HG03159 (cell line): ENCODE results near the gene TMEM14B.
A peak's percentile ranks its signal among the peaks of the same experiment; 100 is the strongest.
"Not testable (repeated sequence)": the region's sequence is repeated elsewhere in the genome, so short reads cannot be mapped to it uniquely, and the experiment has no call there.

Experiments used
- ATAC-seq: cut with Tn5 transposase; IDR thresholded peaks from one replicate; pipeline ENCODE4 v1.9.1; 2021; ENCODE audit warnings: mild to moderate bottlenecking, moderate library complexity; ENCODE audit not compliant: unreplicated experiment

Gene TMEM14B

DNA sequence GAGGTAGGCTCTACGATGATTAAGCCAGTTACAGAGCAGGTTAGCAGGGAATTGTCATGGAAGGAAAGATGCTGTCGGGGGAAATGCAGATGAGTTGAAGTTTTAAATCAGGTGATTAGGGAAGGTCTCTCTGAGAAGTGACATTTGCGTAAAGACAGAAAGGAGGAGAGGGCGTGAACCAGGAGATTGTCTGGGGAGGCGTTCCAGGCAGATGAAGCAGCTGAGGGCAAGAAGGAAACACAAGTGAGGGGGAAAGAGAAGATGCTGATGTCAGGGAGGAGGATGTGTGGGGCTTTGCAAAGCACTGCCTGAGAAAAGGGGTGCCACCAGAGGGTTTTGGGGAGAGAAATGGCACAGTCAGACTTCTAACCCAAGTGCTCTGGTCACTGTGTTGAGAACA lies 2.5 kb upstream of the TMEM14B start:
- no peak for ATAC-seq

DNA sequence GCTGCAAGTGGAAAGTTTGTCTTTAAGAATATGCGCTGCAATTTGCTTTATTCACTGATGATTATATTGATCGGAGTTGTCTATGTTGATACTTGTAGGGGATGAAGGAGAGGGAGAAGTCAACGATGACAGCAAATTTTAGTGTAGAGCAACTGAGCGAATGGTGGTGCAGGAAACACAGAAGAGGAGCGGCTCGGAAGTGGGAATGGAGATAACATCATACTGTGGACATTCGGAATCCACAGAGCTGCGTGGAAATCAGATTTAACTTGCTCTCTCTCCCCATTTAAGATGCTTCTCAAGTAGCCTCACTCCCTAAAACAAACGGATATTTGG lies 722 bp upstream of the TMEM14B start:
- ATAC-seq = no peak

DNA sequence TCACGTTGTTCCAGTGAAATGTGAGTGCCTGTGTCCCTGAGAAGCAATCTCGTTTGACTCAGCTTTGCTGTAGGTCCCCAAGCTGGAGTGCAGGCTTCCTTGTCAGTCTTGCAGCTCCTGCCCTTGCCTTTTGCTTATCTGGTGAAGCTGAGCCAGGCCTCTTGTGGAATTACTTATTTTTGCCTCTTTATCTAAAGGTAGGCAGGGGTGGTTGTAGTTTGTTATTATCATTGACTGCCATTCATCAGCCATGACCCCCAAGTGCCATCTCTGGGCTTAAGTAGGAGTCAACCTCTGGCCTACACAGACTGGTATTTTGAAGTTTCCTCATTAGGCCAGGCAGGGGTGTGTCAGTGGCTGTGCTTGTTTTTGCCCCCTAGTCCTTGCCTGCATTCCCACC lies 2.1 kb downstream of the TMEM14B start:
- ATAC-seq = no peak

DNA sequence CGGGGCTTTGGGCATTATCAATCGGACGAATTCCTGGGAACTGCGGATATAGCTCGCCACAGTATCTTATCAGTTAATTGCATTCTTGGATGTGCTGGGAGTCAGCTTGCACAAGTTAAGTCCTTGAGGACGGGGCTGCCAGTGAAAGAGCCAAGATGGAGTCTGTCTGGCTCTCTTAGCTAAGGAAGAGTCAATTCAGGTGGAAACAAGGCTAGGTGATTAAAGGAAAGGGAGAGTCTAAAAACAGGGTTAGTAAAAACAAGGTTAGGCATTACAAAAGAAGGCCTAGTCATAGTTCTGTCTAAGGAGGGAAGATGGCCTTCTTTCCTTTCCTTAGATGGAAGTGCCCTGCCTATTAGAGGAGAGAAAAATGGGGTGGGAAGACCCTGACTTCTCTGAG lies 3.0 kb downstream of the TMEM14B start:
- ATAC-seq = not testable (repeated sequence)

DNA sequence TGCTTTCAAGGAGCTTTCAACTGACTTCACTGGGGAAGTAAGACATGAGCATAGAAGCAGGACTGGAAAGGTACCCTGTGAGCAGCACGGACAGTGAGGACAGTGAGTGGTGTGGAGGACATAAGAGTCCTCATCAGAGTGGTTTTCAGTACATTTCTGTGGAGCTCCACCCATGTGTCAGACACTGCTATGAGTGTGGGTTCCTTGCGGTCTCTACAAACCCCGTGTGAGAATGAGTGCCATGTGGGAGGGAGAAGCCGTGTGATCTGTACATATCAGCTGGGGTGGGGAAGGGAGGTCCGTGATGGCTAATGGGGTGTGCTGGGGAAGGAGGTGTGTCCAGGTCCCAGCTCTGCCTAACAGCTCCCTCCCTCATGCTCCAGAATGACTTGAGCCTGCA lies 4.2 kb downstream of the TMEM14B start:
- not testable (repeated sequence) for ATAC-seq

DNA sequence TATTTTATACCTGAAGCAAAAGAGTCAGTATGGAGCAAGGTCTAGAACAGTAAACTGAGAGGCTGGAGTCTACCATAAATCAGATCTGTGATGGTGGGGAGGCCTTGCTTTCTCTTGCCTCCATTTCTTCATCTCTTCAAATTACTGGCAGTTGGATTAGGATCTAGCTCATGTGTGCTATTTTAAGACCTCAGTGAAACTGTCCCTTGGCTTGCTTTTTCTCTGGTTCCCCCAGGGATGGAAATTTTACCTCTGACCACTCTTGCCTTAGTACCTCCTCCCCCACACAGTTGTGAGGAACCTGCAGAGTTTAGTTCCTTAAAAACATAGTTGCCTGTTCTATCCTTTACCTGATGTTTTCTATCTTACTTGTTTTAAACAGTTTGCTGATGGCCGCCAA lies 8.5 kb downstream of the TMEM14B start:
- no peak for ATAC-seq

DNA sequence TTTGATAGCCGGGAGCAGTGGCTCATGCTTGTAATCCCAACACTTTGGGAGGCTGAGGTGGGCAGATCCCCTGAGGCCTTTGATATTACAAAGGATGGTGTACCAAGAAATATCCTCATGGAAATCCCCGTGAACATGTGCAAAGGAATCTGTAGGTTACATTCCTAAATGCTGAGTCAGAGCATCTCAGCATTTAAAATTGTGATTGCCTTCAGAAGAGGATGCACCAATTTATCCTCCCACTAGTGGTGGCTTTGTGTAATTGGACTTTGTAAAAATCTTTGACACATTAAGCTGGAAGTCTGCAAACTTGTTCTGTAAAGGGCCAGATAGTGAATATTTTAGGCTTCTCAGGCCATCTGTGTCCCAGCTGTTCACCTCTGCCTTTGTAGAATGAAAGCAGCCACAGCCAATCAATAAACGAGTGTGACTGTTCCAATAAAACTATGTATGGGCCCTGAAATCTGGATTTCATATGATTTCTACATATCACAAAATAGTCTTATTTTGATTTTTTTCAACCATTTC lies 11.8 kb downstream of the TMEM14B start:
- ATAC-seq = peak; percentile 68

DNA sequence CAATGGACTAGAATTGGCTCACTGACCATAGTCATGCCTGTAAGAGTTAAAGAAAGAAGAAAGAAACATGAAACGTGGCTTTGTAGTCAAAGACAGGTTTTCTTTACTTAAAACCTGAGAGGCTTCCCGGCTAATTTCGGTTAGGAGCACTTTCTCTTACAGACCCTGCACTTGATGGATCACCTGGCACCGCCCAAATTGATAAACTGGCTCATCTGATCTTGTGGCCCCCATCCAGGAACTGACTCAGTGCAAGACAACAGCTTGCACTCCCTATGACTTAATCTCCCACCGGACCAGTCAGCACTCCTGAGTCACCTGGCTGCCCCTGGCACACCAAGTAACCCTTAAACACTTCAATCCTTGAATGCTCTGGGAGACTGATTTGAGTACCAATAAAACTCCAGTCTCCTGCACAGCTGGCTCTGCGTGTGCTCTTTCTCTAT lies 12.3 kb downstream of the TMEM14B start:
- ATAC-seq = no peak

DNA sequence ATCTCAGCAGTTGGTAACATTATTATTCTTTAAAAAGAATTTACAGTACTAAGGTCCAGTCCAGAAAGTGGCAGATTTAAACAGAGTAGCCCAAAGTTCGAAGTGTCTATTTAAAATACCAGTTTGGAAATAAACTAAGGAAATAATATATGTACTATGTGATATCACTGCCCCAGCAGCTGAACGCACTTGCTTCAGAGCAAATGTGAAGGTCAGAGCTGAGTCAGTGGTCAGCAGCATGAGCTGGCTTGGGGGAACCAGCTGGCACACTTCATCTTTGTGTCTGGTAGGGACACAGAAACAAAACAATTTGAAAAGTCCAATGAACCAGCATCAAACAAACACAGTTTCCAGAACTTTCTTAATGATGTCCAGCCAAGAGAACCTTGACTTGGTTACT lies 15.4 kb downstream of the TMEM14B start:
- no peak for ATAC-seq

DNA sequence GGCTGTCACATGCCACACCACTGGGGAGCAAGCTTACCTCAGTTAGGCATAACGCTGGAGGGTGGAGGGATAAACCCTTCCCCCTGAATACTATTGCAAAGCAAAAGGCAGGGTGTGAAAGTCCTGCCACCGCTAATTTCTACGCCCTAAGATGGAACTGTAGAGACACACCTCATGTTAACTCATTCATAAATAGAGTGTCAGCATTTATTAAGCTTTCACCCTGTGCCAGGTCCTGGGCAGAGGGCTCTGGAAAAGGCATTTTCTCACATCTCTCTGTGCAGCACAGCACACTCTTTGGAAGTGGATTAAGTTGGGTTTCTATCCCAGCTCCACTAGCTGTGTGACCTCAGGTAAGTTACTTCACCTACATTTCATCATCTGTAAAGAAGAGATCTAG lies 21.8 kb downstream of the TMEM14B start:
- no peak for ATAC-seq

DNA sequence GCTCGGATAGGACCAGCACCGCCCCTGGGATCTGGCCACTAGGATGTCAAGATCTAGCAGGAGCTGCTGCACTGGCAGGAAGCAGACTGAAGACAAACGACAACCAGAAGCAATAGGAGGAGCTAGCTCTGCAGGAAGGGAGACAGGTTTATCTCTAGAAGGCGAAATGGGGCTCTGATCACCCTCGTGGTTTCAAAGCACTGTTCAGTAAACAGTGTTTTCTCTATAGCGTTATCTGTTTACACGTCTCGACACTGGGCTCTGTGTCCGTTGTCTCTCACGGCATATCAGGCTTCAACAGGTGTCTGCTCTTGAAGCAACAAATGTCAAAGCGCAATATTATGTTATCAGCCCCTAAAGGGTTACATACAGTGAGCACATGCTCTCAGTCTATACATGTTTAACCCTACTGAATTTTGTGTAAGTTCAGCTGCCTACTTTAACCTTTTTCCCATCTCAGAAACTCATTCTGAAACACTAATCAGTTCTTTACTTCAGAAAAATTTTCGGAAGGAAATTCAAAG lies 23.8 kb downstream of the TMEM14B start:
- ATAC-seq = no peak

DNA sequence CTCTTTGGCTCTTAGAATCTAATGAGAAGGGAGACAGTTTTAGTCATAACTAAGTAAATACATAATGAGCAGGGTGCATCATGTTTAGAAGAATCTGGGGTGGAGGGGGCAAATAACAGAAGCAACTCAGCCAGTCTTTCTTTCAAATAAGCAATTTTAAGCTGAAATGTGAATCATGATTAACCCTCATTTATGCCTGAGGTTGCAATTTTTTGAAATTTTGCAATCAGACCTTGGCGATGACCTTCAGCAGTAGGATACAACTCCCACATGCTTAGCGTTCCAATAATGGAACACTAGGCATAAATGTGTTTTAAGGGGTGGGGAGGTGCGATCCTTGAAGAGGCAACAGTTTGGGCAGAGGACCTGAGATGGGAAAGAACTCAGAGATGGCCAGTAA lies 30.6 kb downstream of the TMEM14B start:
- ATAC-seq = no peak

DNA sequence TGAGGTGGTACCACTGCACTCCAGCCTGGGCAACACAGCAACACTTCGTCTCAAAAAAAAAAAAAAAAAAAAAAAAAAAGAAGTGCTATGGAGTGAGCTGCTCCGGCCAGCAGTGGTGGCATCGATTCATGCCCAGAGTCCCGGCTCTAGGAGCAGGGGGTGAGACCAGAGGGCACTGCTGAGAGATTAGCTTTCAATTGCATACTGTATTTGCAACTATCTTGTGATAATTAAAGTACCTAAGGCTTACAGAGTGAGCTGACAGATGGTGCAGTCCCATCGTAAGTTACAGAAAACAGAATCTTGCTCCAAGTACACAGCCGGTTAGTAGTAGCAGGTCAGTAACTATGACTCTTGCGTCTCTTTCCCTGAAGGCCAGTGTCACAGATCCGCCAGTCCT lies 31.5 kb downstream of the TMEM14B start:
- ATAC-seq = no peak

DNA sequence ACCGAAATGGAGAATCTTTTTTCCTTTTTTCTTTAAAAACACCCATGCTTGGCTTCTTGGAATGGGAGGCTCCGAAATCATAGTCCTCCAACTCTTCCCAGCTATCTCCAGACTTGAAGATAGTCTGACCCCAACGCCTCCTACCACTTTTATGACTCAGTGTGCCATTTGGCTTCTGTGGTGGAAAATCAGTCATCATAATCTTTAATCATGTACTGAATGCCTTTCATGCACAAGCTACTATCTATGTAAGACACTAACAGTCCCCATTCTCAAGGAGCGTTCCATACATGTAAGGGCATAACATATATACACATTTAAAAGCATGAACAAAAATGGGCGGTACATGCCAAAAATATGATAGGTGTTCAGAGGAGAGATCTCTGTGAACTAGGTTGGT lies 44.1 kb downstream of the TMEM14B start:
- no peak for ATAC-seq

DNA sequence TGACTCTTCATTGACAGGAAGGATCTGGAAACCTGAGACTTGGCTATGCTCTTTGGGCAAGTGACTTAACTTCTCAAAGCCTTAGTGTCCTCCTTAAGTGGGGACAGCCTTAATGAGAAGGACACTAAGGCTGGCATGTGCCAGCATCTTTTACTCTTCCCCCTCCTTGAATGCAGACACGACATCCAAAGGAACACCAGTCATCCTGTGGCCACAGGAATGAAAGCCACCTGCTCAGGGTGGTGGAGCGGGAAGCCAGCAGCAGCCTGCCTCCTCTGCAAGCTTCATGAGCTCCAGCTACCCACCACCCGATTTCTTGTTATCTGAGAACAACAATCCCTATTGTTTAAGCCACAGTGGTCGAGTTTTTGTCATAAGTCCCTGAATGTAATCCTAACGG lies 44.5 kb downstream of the TMEM14B start:
- ATAC-seq = no peak

DNA sequence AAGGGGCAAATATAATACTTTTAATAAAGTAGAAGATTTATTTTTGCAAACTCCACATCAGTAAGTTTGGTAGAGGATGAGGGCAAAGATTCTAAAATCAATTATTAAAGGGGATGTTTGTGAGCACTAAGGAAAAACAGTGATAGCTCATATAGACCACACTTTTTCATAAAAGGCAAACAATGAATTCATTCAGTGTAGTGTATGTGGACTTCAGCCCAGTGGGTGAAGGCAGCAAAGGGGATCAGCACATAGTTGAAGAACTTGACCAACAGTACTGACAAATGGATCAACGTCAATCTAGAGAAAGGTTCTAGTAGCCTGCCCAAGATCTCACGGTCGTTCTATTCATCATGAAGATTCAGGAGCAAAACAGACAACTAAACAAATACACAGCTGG lies 45.4 kb downstream of the TMEM14B start:
- ATAC-seq = no peak

DNA sequence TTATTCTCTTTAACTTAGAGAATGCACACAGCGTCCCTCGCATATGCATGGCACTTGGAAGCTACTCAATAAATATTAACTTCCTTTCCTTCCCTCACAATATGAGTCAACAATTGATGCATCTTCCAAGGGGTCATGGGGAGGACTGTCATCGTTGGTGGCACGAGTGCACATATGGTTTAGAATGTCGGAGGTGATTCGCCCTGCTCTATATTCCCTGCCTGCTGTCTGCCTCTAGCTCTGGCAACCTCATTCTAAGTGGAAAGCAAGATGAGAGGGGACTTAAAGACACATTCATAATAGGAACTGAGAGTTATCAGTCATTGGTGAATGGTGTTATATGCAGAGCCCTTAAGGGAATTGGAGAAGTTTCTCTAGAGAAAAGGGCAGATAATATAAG lies 46.1 kb downstream of the TMEM14B start:
- no peak for ATAC-seq

DNA sequence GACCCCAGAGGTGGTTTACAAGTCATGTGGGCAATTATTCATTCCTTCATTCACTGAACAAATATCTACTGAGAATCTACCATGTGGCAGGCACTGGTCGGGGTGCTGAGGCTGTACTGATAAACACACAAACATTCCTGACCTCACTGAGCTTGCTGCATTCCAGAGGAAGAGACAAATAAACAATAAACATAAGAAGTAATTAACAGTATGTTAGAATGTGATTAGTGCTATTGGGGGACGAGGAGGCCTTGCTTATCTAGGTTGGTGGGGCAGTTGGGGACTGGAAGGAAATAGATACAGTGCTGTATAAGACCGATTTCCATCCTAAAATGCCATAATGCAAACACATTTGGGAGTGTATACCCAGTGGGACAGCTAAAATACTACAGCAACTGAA lies 46.6 kb downstream of the TMEM14B start:
- no peak for ATAC-seq

DNA sequence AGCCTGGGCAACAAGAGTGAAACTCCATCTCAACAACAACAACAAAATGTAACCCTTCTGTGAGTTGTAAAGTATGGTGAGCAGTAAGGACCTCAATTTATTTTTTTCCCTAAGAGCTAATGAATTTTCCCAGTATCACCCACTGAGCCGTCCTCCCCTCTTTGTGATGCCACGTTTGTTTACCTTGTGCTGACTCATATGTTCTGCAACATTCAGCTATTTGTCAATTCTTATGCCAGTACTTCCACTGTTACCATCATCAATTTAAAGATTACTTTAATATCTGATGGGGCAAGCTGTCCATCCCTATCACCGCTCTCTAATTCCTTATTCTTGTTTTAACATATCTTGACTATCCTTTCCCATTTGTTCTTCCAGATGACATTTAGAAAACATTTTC lies 53.2 kb downstream of the TMEM14B start:
- ATAC-seq = no peak

DNA sequence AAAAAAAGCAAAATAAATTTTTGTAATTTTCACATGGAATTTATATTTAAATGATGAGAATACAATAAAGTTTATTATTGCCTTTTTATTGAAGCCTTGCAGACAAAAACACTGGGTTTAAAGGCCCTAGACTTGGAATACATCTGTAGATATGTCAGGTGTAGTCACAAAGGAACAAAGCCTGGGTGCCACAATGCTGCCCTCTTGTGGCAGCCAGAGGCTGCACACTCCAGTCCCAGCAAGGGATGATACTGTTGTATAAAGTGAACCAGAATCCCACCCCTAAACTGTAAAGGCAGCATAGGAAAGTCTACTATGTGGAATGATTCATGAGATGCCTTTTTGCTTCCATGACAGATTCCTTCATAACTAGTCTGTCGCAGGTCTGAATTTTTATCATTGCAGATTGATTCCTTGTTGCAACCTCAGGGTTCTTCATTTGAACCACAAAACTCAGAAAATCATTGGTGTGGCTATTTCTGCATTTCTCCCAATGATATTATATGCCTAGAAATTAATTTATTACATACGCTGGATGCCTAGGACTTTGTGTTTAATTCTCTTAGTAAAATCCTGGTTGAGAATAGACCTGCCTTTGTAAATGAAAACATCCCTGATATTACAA lies 53.7 kb downstream of the TMEM14B start:
- ATAC-seq = peak; percentile 88
